CD1c-positive myeloid dendritic cell (primary cell): ENCODE results near the gene C9orf40.
A peak's percentile ranks its signal among the peaks of the same experiment; 100 is the strongest.

Source experiments
- DNase-seq: peaks from one replicate; pipeline ENCODE4 v3.0.0-alpha.2; 2016; ENCODE audit errors: extremely low spot score

Gene C9orf40

GRCh38 chr9:74952201-74953151 lies at the start of gene C9orf40:
C9orf40 (minus strand) TSS chr9:74952912; CDS start chr9:74952611, 301 bp downstream.
- peak; percentile 91 for DNase-seq

- DNase-seq: peak; percentile 79
These were observed 49.2 kb upstream of the C9orf40 start for GRCh38 chr9:75001719-75002421.

DNA sequence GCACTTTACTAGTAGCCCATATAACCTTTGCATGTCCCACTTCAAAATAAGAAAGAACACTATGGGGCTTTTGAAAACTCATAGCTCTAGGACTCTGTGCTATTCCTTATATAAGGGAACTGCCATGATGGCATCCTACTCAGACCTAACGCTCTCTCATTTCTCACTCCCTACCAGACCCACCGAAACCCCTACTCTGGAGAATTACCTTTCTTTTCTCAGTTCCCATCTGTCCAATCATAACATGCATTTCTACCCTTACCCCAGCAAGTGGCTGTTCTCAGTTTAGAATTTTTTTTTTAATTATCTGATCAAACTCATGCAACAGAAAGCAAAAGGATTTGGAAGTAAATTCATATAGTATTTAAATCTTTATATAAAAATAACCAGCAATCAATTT lies 48.1 kb upstream of the C9orf40 start:
- DNase-seq: no peak

DNA sequence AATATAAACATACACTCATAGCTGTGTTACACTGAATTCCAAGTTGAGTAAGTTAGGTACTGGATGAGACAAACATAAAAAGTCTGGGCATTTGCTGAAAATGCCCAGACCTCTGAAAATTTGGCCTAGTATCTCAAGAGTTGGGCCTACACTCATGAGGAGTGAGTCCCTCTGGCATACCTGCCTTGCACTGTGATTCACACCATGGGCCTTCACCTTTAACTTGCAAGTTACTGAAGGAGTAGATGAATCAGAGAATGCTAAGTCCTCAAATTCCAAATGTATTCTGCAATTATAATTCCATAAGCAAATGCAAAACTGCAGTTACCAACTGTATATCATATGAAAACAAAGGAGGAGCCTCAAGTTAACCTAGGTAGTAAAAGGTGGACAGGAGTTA lies 32.3 kb upstream of the C9orf40 start:
- DNase-seq: no peak

GRCh38 chr9:74983709-74984108 lies 31.0 kb upstream of the C9orf40 start:
- DNase-seq: no peak

DNA sequence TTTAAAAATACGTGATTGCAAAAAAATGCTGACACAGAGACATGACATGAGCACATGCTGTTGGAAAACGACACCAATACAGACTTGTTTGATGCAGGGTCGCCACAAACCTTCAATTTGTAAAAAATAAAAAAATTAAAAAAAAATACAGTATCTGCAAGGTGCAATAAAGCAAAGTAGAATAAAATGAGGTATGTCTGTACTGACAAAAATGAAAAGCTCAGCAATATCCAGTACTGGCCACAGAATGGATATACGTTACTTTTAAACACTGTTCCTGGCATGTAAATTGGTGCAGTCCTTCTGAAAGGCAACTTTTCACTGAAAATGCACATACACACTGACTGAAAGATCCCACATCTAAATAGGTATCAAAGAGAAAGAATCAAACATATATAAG lies 27.1 kb upstream of the C9orf40 start:
- DNase-seq: no peak

GRCh38 chr9:74977287-74977686 lies 24.6 kb upstream of the C9orf40 start:
- no peak for DNase-seq

DNA sequence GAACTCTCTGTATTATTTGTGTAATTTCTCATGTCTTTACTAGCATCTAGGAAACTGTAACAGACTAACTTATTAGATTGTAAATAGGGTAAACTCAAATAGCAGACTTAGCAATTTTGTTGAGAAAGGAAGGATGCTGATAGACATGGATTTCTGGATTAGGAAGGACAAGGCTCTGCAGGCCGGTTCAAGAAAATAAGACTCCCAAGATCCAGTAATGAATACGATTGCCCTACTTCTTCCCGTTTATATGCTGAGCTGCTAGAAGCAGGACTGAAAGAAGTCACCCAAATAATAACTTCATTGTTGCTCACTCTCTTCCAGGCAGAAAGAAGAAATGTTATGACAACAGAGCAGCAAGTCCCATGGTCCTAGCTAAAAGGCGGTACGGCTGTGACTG lies 22.8 kb upstream of the C9orf40 start:
- DNase-seq: no peak

DNA sequence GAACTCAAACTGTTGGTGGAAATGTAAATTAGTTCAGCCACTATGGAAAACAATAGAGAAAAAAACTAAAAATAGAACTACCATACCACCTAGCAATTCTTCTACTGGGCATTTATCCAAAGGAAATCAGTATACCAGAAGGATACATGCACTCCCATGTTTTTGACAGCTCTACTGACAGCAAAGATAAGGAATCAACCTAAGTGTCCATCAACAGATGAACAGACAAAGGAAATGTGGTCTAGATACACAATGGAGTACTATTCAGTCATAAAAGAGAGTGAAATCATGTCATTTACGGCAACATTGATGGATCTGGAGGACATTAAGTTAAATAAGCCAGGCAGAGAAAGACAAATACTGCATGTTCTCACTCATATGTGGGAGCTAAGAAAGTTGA lies 21.8 kb upstream of the C9orf40 start:
- no peak for DNase-seq

GRCh38 chr9:74973714-74974113 lies 21.0 kb upstream of the C9orf40 start:
- DNase-seq: no peak

DNA sequence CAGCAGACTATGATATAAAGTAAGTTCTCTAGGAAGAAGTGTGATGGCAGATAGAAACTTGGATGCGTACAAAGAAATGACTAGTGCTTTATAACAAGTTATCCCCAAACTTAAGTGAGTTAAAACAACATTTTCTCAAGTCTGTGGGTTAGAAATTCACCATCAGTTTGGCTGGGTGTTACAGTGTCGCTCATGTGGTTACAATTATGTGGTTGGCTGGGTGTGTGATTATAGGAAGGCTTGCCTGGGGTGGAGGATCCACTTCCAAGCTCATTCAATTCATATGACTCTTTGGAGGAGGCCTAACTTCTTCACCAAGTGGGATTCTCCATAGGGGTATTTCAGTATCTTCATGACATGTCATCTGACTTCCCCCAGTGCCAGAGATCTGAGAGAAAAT lies 10.3 kb upstream of the C9orf40 start:
- DNase-seq: no peak

- DNase-seq: no peak
These were observed 8.8 kb upstream of the C9orf40 start for GRCh38 chr9:74961496-74961895.

GRCh38 chr9:74960561-74960960 lies 7.8 kb upstream of the C9orf40 start:
- DNase-seq: no peak

DNA sequence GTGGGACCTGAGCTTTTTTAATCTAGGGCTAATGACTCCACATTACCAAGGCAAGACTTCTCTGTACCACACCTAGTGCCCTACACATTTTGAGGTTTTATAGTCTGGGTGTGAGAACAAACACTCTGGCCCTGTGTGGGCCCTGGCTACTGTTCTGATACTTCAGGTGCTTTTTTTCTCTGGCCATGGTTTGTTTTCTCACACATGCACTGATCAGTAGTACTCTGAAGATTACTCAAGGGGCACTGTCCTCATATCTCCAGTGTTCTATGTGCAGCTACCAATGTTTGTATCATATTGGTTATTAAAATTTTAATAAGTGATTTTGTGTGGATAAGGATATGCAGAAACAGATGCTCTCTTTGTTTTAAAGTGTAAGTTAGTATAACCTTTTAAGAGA lies 5.9 kb upstream of the C9orf40 start:
- no peak for DNase-seq

GRCh38 chr9:74953235-74953751 lies 581 bp upstream of the C9orf40 start:
- DNase-seq: no peak

GRCh38 chr9:74951725-74952151 lies 974 bp downstream of the C9orf40 start:
- DNase-seq: peak; percentile 64

DNA sequence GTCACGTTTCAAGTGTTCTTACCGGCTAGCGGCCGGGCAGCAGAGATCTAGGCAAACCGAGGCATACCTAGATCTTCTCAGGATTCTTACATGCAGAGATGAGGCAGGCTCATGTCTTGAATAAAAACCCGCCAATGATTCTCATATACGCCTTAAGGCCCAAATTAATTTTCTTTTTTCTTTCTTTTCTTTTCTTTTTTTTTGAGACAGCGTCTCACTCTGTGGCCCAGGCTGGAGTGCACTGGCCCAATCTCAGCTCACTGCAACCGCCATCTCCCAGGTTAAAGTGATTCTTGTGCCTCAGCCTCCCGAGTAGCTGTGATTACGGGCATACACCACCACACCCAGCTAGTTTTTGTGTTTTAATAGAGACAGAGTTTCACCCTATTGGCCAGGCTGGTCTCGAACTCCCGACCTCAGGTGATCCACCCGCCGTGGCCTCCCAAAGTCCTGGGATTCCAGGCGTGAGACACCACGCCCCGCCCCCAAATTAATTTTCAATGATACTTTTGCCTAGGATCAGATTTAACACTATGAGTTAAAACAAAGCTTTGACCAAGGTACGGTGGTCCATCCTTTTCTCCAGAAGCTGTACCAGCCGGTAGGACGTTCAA lies 1.5 kb downstream of the C9orf40 start:
- DNase-seq: no peak

GRCh38 chr9:74949859-74950855 lies 2.6 kb downstream of the C9orf40 start:
- no peak for DNase-seq

DNA sequence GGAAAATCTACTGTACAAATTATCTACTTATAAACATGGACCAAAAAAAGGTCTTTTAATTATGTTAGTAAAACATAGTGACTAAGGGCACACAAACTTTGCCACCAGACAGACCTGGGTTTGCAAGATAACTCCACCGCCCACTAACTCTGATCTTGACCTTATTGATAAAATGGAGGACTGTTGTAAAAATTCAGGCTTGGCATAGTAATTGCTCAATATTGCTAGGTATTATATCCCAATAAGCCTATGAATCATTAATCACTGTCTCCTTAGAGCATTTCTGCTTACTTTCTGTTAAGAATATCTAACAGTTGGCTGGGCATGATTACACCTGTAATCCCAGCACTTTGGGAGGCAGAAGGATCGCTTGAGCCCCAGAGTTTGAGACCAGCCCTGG lies 3.8 kb downstream of the C9orf40 start:
- DNase-seq: no peak

GRCh38 chr9:74946686-74947085 lies 6.0 kb downstream of the C9orf40 start:
- DNase-seq: no peak

- DNase-seq: no peak
These were observed 9.9 kb downstream of the C9orf40 start for GRCh38 chr9:74942801-74943200.
